ENCODE results near the gene NAALADL2. TPM values are rescaled to one million over a fixed set of nuclear protein-coding genes. Genes with fewer than 3 reads are reported as not detected.

Gene NAALADL2
- total RNA-seq, 1 donor from 2014 or later, result 2.9 TPM

DNA sequence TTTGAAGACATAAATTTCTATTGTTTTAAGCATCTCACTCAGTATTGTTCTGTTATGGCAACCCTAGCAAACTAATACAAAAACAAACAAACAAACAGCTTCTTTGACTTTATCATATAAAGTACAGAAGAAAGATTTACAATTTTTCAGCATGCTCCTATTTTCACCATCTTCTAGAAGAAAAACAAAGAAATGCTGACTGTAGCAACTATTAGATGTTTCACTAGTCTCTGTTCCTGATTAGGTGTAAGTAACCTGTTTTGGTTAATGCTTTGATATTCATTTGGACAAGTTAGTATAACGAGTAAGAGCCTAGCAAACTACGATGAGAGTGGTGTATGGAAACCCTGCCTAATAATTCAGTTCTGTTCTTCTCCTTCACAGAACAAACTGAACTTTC lies 478.5 kb downstream of the NAALADL2 start:
- Histone ChIP-seq H3K27me3 (ENCODE audit: control insufficient read depth, insufficient read depth, low read length) (no peaks in the 10 kb centered on the region), H3K4me3 (ENCODE audit: low read depth, low read length) (no peak overlapping the region), H3K36me3 (ENCODE audit: control insufficient read depth, insufficient read depth, low read length) (no peaks in the 10 kb centered on the region)
- DNase-seq (ENCODE audit: low read depth), result no peak
- TF ChIP-seq, protein P1, sequence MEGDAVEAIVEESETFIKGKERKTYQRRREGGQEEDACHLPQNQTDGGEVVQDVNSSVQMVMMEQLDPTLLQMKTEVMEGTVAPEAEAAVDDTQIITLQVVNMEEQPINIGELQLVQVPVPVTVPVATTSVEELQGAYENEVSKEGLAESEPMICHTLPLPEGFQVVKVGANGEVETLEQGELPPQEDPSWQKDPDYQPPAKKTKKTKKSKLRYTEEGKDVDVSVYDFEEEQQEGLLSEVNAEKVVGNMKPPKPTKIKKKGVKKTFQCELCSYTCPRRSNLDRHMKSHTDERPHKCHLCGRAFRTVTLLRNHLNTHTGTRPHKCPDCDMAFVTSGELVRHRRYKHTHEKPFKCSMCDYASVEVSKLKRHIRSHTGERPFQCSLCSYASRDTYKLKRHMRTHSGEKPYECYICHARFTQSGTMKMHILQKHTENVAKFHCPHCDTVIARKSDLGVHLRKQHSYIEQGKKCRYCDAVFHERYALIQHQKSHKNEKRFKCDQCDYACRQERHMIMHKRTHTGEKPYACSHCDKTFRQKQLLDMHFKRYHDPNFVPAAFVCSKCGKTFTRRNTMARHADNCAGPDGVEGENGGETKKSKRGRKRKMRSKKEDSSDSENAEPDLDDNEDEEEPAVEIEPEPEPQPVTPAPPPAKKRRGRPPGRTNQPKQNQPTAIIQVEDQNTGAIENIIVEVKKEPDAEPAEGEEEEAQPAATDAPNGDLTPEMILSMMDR (IDR thresholded peaks at IDR 0.05; ENCODE audit: insufficient read depth, low read length, poor library complexity, severe bottlenecking), result no peak

DNA sequence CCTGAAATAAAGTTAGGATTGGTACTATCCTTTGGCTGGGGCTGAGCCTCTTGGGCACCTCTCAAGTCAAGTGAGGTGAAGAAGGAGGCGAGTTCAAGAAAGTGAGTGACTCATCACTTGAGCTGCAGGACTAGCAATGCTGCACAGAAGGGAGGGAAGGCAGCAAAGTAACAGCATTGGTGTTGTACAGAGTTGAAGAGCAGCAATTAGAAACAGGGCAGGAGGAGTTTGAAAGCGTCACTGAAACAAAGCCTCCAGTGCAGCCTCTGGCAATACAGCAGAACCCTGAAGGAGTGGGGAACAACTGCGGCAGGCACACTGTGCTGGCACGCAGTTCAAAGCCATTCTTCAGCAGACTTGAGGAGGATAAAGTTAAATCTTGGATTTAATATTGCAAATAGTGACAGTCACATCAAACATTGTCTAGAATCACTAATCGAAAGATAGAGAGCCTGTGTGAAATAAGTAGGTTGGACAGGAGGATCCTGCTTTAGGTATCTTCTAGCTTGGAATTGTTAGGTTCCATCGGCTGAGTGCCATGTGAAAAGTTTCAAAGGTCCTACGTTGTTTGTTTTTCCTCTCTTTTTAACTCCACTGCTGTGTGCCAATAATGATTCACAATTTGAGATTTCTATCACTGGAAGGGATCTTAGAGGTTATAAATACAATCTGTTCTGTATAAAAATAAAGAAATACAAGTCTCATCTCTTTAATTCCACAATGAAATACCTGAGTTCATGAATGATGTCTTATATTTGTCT lies 479.8 kb downstream of the NAALADL2 start:
- DNase-seq (ENCODE audit: low read depth), result no peak
- TF ChIP-seq, protein P1 (IDR thresholded peaks at IDR 0.05; ENCODE audit: insufficient read depth, low read length, poor library complexity, severe bottlenecking), result no peak
- H3K36me3 ChIP-seq (ENCODE audit: control insufficient read depth, insufficient read depth, low read length), result no peaks in the 10 kb centered on the region
- no peak overlapping the region for H3K4me3 ChIP-seq (ENCODE audit: low read depth, low read length)
- no peaks in the 10 kb centered on the region for H3K27me3 ChIP-seq (ENCODE audit: control insufficient read depth, insufficient read depth, low read length)

DNA sequence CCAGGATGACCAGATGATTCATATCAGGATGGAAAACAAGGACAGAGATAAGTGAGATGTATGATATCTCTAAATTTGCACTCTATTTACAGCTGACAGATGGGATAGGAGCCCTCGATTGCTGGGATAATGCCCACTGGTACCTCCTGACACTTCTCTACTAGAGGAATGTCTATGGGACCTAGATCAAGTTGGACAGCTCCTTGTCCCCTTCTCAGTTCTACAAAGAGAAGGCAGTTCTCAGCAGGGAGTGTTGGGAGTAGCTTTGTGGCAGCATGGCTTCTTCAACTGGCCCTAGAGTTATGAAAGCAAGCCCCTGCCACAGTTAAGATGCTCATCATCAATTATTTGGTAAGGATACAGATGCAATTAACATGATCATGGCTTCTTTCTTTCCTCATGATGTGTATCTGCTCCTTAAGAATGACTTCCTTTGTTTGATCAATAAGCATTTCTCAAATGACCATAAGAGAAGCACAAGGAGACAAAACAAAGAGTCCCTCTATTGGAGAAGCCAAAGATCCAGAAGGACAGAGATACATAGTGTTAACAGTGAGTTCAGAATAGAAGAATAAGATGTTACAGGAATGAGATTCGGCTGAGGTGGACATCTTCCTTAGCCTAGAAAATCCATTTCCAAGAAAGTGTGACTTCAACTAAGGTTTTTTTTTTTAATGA lies 481.3 kb downstream of the NAALADL2 start:
- H3K27me3 ChIP-seq (ENCODE audit: control insufficient read depth, insufficient read depth, low read length), result no peaks in the 10 kb centered on the region
- no peaks in the 10 kb centered on the region for H3K36me3 ChIP-seq (ENCODE audit: control insufficient read depth, insufficient read depth, low read length)
- TF ChIP-seq, protein P1 (IDR thresholded peaks at IDR 0.05; ENCODE audit: insufficient read depth, low read length, poor library complexity, severe bottlenecking), result no peak
- no peak for DNase-seq (ENCODE audit: low read depth)
- no peak overlapping the region for H3K4me3 ChIP-seq (ENCODE audit: low read depth, low read length)

DNA sequence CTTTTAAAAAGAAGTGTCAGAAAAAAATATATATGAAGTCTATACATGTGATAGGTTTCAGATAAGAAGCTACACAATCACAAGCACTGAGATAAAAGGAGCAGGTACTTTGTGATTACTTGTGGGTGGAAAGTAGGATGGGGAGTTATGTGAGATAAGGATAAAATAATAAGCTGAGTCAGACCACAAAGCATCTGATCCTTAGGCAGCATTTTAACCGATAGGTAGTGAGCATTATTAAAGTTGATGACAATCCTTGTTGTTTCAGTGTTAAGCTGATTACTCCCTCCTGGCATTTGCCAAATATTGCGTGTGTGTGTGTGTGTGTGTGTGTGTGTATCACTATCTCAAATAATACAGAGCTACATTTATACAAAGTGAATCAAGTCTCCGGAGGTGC lies 483.1 kb downstream of the NAALADL2 start:
- DNase-seq (ENCODE audit: low read depth), result no peak
- Histone ChIP-seq H3K27me3 (ENCODE audit: control insufficient read depth, insufficient read depth, low read length) (no peaks in the 10 kb centered on the region), H3K4me3 (ENCODE audit: low read depth, low read length) (no peak overlapping the region), H3K36me3 (ENCODE audit: control insufficient read depth, insufficient read depth, low read length) (no peaks in the 10 kb centered on the region)
- TF ChIP-seq, protein P1 (IDR thresholded peaks at IDR 0.05; ENCODE audit: insufficient read depth, low read length, poor library complexity, severe bottlenecking), result no peak

DNA sequence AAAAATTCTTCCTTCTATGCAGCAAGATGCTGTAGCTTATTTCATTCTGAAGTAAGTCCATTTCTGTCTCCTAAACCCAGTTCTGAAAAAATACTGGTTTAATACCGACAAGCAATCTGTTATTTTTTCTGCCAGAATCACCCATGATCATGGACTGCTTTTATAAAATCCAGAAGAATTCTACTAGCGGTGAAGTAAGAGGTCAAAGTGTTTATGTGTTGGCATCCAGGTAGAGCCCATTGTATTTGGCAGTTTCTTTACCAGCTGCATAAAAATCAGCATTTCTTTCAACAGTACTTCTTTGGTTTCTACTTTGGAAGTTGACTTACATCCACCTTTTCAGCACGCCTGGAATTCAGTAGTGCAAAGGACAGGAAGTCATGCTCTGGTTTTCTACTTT lies 484.8 kb downstream of the NAALADL2 start:
- Histone ChIP-seq H3K4me3 (ENCODE audit: low read depth, low read length) (no peak overlapping the region), H3K36me3 (ENCODE audit: control insufficient read depth, insufficient read depth, low read length) (no peaks in the 10 kb centered on the region), H3K27me3 (ENCODE audit: control insufficient read depth, insufficient read depth, low read length) (no peaks in the 10 kb centered on the region)
- DNase-seq (ENCODE audit: low read depth), result no peak
- TF ChIP-seq, protein P1 (IDR thresholded peaks at IDR 0.05; ENCODE audit: insufficient read depth, low read length, poor library complexity, severe bottlenecking), result no peak

Data from kidney epithelial cell (primary cell).